Activated effector memory CD4-positive, alpha-beta T cell treated with anti-CD3 and anti-CD28 coated beads, Interleukin-2, amount 50 U/mL, for 16 hours (primary cell): ENCODE results near the gene HTR6.
A peak's percentile ranks its signal among the peaks of the same experiment; 100 is the strongest.

Experiments used
- DNase-seq: peaks from one replicate; pipeline ENCODE4 v3.0.0-alpha.2; 2020

The HTR6 gene

DNA sequence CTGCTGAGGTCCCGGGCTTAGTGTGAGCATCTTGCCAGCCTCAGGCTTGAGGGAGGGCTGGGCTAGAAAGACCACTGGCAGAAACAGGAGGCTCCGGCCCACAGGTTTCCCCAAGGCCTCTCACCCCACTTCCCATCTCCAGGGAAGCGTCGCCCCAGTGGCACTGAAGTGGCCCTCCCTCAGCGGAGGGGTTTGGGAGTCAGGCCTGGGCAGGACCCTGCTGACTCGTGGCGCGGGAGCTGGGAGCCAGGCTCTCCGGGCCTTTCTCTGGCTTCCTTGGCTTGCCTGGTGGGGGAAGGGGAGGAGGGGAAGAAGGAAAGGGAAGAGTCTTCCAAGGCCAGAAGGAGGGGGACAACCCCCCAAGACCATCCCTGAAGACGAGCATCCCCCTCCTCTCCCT, 7.2 kb upstream of the HTR6 start:
- DNase-seq: no peak

- DNase-seq: no peak
Measured at GRCh38 chr1:19658186-19658585, 6.5 kb upstream of the HTR6 start.

- DNase-seq: peak; percentile 72
Measured at GRCh38 chr1:19661721-19662228, 2.9 kb upstream of the HTR6 start.

GRCh38 chr1:19662313-19662712, 2.4 kb upstream of the HTR6 start:
- no peak for DNase-seq

DNA sequence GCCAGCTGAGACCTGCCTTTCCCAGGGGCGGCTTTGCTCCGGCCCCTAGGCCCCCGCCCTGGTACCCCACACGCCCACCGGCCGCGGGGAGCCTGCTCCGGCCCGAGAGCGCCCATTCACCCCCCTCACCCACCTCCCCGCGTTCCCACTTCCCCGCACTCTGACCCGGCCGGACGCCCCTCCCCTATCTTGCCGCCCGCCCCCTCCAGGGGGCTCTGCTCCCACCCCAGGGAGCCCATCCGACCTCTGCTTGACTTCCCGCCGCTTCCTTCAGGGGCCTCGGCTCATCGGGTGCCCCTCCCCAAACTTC, 466 bp downstream of the HTR6 start:
- DNase-seq: no peak

DNA sequence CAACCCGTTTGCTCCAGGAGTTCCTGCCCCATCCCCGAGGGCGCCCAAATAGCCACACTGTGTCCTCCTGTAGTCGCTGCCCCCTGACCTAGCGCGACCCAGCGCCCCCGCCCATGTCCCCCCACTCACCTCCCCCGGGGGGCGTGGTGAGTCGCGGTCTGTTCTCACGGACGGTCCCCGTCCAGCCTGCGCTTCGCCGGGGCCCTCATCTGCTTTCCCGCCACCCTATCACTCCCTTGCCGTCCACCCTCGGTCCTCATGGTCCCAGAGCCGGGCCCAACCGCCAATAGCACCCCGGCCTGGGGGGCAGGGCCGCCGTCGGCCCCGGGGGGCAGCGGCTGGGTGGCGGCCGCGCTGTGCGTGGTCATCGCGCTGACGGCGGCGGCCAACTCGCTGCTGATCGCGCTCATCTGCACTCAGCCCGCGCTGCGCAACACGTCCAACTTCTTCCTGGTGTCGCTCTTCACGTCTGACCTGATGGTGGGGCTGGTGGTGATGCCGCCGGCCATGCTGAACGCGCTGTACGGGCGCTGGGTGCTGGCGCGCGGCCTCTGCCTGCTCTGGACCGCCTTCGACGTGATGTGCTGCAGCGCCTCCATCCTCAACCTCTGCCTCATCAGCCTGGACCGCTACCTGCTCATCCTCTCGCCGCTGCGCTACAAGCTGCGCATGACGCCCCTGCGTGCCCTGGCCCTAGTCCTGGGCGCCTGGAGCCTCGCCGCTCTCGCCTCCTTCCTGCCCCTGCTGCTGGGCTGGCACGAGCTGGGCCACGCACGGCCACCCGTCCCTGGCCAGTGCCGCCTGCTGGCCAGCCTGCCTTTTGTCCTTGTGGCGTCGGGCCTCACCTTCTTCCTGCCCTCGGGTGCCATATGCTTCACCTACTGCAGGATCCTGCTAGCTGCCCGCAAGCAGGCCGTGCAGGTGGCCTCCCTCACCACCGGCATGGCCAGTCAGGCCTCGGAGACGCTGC, 1.1 kb downstream of the HTR6 start:
- DNase-seq: no peak

DNA sequence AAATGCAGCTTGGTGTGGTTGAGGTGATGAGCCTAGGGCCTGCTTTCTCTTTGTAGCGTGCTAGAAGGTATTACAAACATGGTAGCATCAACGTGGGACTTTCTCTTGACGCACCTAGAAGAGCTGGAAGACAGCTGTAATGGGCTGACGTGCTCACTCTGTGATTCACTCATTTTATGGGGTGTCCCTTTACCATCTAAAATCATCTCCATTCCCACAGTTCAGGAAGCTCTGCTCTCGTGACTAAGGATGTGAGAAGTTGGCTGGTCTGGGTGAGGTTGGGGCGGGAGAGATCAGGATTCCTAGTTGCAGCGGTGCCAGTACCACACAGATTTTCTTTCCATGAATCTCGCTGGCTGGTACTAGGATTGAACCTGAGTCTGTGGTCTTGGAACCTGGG, 4.2 kb downstream of the HTR6 start:
- no peak for DNase-seq

GRCh38 chr1:19670787-19671186, 6.1 kb downstream of the HTR6 start:
- DNase-seq: no peak

DNA sequence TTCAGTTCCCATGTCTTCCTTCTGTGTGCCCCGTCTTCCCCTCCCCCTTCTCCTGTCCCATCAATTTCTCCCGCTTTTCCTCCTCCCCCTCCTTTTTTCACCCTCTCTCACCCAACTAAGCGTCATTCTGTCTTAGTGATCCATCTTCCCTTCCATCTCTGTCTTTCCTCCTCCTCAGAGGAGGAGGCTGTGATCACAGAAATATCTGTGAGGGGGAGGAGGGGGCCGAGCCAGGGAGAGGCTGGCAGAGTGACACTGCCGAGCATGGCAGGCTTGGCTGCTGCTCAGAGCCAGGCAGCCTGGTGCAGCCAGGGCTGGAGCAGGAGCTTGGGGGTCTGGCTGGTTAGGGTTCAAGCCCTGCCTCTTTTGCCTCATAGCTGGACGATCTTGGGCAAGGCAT, 7.6 kb downstream of the HTR6 start:
- DNase-seq: no peak

DNA sequence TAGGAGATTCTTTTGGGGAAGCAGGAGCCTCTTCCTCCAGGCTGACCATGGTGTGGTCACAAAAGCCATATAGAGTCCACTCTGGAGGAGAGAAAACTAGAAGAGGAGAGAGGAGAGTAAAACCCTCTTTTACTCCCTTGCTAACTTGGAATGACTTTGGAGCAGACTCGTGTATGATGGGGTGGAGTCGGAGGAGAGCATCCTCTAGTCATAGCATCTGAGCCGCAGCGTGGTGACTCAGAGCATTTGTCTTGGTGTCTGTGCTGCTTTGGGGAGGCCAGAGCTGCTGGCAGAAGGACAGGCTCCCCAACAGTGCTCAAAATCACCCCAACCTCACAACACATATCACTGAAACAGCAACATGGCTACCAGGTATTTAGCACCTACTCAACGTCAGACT, 11.1 kb downstream of the HTR6 start:
- no peak for DNase-seq

- DNase-seq: no peak
Measured at GRCh38 chr1:19676438-19676922, 11.8 kb downstream of the HTR6 start.

DNA sequence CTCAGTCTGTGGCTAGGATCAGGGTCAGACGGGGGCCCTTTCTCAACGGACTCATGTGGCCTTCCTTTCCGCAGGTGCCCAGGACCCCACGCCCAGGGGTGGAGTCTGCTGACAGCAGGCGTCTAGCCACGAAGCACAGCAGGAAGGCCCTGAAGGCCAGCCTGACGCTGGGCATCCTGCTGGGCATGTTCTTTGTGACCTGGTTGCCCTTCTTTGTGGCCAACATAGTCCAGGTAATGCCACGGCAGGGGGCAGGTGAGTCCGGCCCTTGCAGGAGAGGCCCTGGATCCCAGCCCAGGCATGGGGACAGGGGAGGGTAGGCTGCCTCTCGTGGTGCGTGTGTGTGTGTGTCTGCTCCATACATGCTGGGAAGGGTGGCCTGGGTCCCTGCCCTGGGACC, 13.8 kb downstream of the HTR6 start:
- no peak for DNase-seq

DNA sequence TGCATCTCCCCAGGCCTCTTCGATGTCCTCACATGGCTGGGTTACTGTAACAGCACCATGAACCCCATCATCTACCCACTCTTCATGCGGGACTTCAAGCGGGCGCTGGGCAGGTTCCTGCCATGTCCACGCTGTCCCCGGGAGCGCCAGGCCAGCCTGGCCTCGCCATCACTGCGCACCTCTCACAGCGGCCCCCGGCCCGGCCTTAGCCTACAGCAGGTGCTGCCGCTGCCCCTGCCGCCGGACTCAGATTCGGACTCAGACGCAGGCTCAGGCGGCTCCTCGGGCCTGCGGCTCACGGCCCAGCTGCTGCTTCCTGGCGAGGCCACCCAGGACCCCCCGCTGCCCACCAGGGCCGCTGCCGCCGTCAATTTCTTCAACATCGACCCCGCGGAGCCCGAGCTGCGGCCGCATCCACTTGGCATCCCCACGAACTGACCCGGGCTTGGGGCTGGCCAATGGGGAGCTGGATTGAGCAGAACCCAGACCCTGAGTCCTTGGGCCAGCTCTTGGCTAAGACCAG, 14.3 kb downstream of the HTR6 start:
- DNase-seq: no peak

DNA sequence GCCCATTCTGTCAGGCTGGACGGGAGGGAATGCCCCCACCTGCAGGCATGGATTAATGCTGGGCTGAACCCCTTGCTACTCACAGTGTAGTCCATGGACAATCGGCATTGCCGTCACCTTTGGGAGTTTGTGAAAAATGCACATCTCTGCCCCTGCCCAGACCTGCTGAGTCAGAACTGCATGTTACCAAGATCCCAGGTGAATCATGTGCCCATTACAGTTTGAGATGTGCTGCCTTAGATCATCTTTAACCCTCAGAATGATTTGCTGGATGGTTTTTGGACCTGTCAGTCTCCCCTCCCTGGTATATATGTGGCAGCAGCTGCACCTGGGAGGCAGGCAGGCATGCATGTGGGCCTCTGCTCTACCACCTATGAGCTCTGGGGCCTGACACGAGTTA, 15.0 kb downstream of the HTR6 start:
- DNase-seq: no peak

DNA sequence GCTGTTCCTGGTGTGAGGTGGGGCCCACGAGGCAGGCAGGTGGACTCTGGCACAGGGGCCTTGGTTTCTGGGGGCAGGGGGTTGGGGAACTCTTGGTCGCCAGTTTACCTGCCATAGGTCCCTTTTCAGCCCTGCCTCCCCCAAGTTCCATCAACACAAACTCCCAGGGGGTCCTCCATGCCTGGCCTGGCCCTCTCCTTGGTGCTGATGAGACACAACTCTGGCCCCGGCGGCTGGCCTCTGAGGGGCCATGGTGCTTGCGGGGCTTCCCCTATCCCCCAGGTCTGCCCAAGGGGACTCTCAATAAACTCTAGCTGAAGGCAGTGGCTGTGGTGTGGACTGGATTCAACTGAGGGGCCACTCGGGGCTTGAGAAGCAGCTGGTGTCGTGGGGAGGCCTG, 16.0 kb downstream of the HTR6 start:
- no peak for DNase-seq

- no peak for DNase-seq
Measured at GRCh38 chr1:19682257-19682656, 17.6 kb downstream of the HTR6 start.

DNA sequence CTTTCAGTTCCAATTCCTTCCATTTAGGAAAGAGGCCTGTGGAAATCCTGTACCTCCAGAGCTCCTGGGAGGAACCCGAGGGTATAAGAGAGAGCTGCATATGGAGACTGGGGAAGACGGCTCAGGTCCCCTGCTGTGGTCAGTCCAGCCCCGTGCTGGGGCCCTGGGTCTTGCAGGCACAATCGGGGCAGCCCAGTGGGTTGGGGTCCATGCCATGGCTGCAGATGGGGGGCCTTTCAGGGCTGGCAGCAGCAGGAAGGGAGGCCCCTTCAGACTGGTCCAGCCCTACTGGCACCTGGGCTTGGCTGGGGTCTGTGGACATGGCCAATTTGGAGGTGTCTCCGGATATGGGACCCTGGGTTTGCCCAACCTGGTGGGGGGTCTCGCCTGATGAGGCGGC, 18.2 kb downstream of the HTR6 start:
- no peak for DNase-seq

DNA sequence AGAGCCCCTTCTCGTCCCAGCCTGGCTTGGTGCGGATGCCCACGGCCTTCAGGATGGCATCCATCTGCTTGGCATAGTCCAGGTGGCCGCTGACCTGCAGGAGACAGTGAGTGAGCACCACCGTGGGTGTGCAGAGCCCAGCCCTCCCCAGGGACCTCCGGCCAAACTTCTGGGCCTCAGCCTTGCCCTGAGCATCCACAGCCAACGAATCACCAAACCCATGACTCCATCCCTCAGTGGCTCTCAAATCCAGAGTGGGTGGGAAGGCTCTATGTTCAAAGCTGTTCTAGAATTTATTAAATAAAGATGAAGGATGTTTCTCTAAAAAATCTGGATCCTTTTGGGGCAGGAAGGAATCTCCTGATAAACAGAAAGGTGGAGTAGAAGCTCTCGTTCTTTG, 18.7 kb downstream of the HTR6 start:
- no peak for DNase-seq

- DNase-seq: no peak
Measured at GRCh38 chr1:19684677-19685076, 20.0 kb downstream of the HTR6 start.

GRCh38 chr1:19685994-19686393, 21.3 kb downstream of the HTR6 start:
- no peak for DNase-seq

DNA sequence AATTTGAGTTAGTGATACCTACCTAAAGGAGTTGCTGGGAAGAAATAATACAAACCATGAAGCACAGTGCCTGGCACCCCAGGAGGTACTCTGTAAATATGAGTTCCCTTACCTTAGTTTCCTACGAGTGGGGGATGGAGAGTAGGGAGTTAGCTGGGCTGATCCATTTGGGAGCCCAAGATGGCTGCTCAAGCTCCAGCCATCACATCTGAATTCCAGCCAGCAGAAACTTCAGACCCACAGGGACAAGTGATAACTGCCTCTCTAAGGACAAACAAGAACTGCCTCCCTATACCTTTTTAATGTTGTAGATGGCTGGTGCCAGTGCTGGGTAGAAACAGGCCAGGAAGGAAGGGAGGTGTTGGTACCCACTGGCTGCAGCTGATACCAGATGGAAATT, 22.7 kb downstream of the HTR6 start:
- no peak for DNase-seq

GRCh38 chr1:19688041-19688842, 23.6 kb downstream of the HTR6 start:
- DNase-seq: peak; percentile 77

GRCh38 chr1:19689085-19689757, 24.5 kb downstream of the HTR6 start:
- DNase-seq: no peak
